Measurements from ENCODE around the gene CHMP3.
A peak's percentile ranks its signal among the peaks of the same experiment; 100 is the strongest.

Gene CHMP3

GRCh38 chr2:86562922-86563649, at the start of gene CHMP3:
CHMP3 (minus strand) TSS chr2:86563443; CDS start chr2:86563348, 95 bp downstream.
- H4K20me1 ChIP-seq (ENCODE audit: control insufficient read depth, insufficient read depth, low read depth, low read length), result no peaks in the 10 kb centered on the region
- H3K27me3 ChIP-seq (ENCODE audit: control insufficient read depth, low read length), result no peaks in the 10 kb centered on the region
- TF ChIP-seq CTCF (IDR thresholded peaks at IDR 0.05; ENCODE audit: low read depth, low read length, poor library complexity, severe bottlenecking) (no peak), EZH2phosphoT487 (IDR thresholded peaks at IDR 0.05; ENCODE audit: borderline replicate concordance, low read length) (no peak)
- peak within 1 kb of the TSS; percentile 62 for H3K4me2 ChIP-seq (ENCODE audit: low read length)
- no peaks in the 10 kb centered on the region; the same call in 1 of the 2 replicates for H3K36me3 ChIP-seq (ENCODE audit: control insufficient read depth, low read length)
- peaks cover 21% of the 10 kb centered on the region for H3K4me1 ChIP-seq (ENCODE audit: control insufficient read depth, low read length)
- H3K79me2 ChIP-seq (ENCODE audit: control insufficient read depth, low read length), result peaks cover 45% of the 10 kb centered on the region
- peaks cover 9% of the 10 kb centered on the region; the same call in 1 of the 2 replicates for H3K9me3 ChIP-seq (ENCODE audit: control insufficient read depth, insufficient read depth, low read length)
- peak within 1 kb of the TSS; percentile 83 for H3K27ac ChIP-seq (ENCODE audit: low read depth, low read length)
- H3F3A ChIP-seq (ENCODE audit: control insufficient read depth, insufficient read depth), result no peaks in the 10 kb centered on the region
- H3K4me3 ChIP-seq (ENCODE audit: low read length), result peak within 1 kb of the TSS; percentile 88
- no peaks in the 10 kb centered on the region for H3K9me2 ChIP-seq (replicated peaks; ENCODE audit: control insufficient read depth, low read length)

- no peak overlapping the region for H3K27ac ChIP-seq (ENCODE audit: low read depth, low read length)
- H3K36me3 ChIP-seq (ENCODE audit: control insufficient read depth, low read length), result peaks cover 58% of the 10 kb centered on the region
These were observed 47.6 kb upstream of the CHMP3 start for GRCh38 chr2:86610871-86611270.

GRCh38 chr2:86608832-86609410, 45.7 kb upstream of the CHMP3 start:
- no peak for TF ChIP-seq CTCF (IDR thresholded peaks at IDR 0.05; ENCODE audit: low read depth, low read length, poor library complexity, severe bottlenecking)
- no peak for TF ChIP-seq EZH2phosphoT487 (IDR thresholded peaks at IDR 0.05; ENCODE audit: borderline replicate concordance, low read length)
- Histone ChIP-seq H3K79me2 (ENCODE audit: control insufficient read depth, low read length) (no peaks in the 10 kb centered on the region), H3K4me2 (ENCODE audit: low read length) (no peak overlapping the region), H3K27ac (ENCODE audit: low read depth, low read length) (no peak overlapping the region), H3K27me3 (ENCODE audit: control insufficient read depth, low read length) (no peaks in the 10 kb centered on the region), H3K36me3 (ENCODE audit: control insufficient read depth, low read length) (peaks cover 67% of the 10 kb centered on the region), H3F3A (ENCODE audit: control insufficient read depth, insufficient read depth) (0 out of 2 replicates have a peak, but pooled peaks cover 5% of the 10 kb centered on the region), H3K9me2 (replicated peaks; ENCODE audit: control insufficient read depth, low read length) (no peaks in the 10 kb centered on the region), H3K9me3 (ENCODE audit: control insufficient read depth, insufficient read depth, low read length) (no peaks in the 10 kb centered on the region), H4K20me1 (ENCODE audit: control insufficient read depth, insufficient read depth, low read depth, low read length) (no peaks in the 10 kb centered on the region), H3K4me1 (ENCODE audit: control insufficient read depth, low read length) (no peaks in the 10 kb centered on the region), H3K4me3 (ENCODE audit: low read length) (no peak overlapping the region)

More at GRCh38 chr2:86610871-86611270, 47.6 kb upstream of the CHMP3 start:
- TF ChIP-seq CTCF (IDR thresholded peaks at IDR 0.05; ENCODE audit: low read depth, low read length, poor library complexity, severe bottlenecking) (no peak), EZH2phosphoT487 (IDR thresholded peaks at IDR 0.05; ENCODE audit: borderline replicate concordance, low read length) (no peak)
- 0 out of 2 replicates have a peak, but pooled peaks cover 5% of the 10 kb centered on the region for H3F3A ChIP-seq (ENCODE audit: control insufficient read depth, insufficient read depth)
- H3K9me3 ChIP-seq (ENCODE audit: control insufficient read depth, insufficient read depth, low read length), result no peaks in the 10 kb centered on the region
- H3K4me3 ChIP-seq (ENCODE audit: low read length), result no peak overlapping the region
- no peaks in the 10 kb centered on the region for H3K4me1 ChIP-seq (ENCODE audit: control insufficient read depth, low read length)
- H3K9me2 ChIP-seq (replicated peaks; ENCODE audit: control insufficient read depth, low read length), result no peaks in the 10 kb centered on the region
- H3K4me2 ChIP-seq (ENCODE audit: low read length), result no peak overlapping the region
- no peaks in the 10 kb centered on the region for H3K79me2 ChIP-seq (ENCODE audit: control insufficient read depth, low read length)
- no peaks in the 10 kb centered on the region for H3K27me3 ChIP-seq (ENCODE audit: control insufficient read depth, low read length)
- H4K20me1 ChIP-seq (ENCODE audit: control insufficient read depth, insufficient read depth, low read depth, low read length), result no peaks in the 10 kb centered on the region

Measured in DOHH2 (cell line).